HT-29 (cell line): ENCODE data around the gene PPIAL4G. TPM values are rescaled to one million over a fixed set of nuclear protein-coding genes. Genes with fewer than 3 reads are reported as not detected.
A peak's percentile ranks its signal among the peaks of the same experiment; 100 is the strongest.

Experiments used
- small RNA-seq: library from RNA; depleted of rRNA; stranded (forward); fragments of <200 nt; gene quantifications from one replicate; pipeline ENCODE3, GENCODE V24; 2014
- total RNA-seq: library from RNA; depleted of rRNA; stranded (reverse); fragments of >200 nt; shearing (Covaris generic); gene quantifications from 2 replicates; pipeline ENCODE4 v1.2.3, GENCODE V29; 2014; rRNA removed

Gene PPIAL4G
- total RNA-seq, 1 experiment from 2014 or later = not detected

Small RNA genes lying within 50 kb of the gene (small RNA-seq; reads per million reads assigned to genes)
- 1.7 reads per million, percentile 60 among the genes with 10 or more reads in this experiment for gene RF00003

Other genes starting within 250 kb of the PPIAL4G start
- 13.0 and 13.1 TPM in 2 replicates for gene NBPF14, start 112.7 kb upstream of the PPIAL4G start, total RNA-seq